Aorta (tissue), 5 donors: ENCODE results near the gene GNAL. TPM values are rescaled to one million over a fixed set of nuclear protein-coding genes. Genes with fewer than 3 reads are reported as not detected.

ENCODE experiments used
- ATAC-seq: fragments of 200-7000 bp; cut with Tn5 transposase; one replicate; pipeline ENCODE4 v1.9.1; 2022; ENCODE audit warnings: moderate library complexity; ENCODE audit not compliant: low FRiP score
- DNase-seq, 2 donors: peaks; one replicate each; pipeline ENCODE4 v3.0.0-alpha.2; 2020
- H3K27ac ChIP-seq, 2 donors: one replicate each; pipeline ENCODE4 v1.5.1; 2013; ENCODE audit warnings: low read length in 2 of 2, mild to moderate bottlenecking in 2 of 2, moderate library complexity in 2 of 2, control low read depth in 1 of 2, inconsistent platforms in 1 of 2, low read depth in 1 of 2
- H3K27me3 ChIP-seq, 2 donors: one replicate each; pipeline ENCODE4 v1.6.1; 2013; ENCODE audit warnings: control low read depth in 1 of 2, low read length in 1 of 2, mild to moderate bottlenecking in 1 of 2, moderate library complexity in 1 of 2; ENCODE audit not compliant: insufficient read depth in 2 of 2, control insufficient read depth in 1 of 2
- H3K36me3 ChIP-seq, 2 donors: one replicate each; pipeline ENCODE4 v1.6.1; 2013; ENCODE audit warnings: control low read depth in 1 of 2, low read length in 1 of 2, mild to moderate bottlenecking in 1 of 2; ENCODE audit not compliant: insufficient read depth in 2 of 2, control insufficient read depth in 1 of 2
- H3K4me1 ChIP-seq, 2 donors: one replicate each; pipeline ENCODE4 v1.6.1; 2013; ENCODE audit warnings: low read length in 2 of 2, control low read depth in 1 of 2, mild to moderate bottlenecking in 1 of 2, moderate library complexity in 1 of 2; ENCODE audit not compliant: insufficient read depth in 2 of 2, control insufficient read depth in 1 of 2
- H3K4me3 ChIP-seq, 2 donors: one replicate each; pipeline ENCODE4 v1.5.1; 2013; ENCODE audit warnings: low read length in 2 of 2, control low read depth in 1 of 2, mild to moderate bottlenecking in 1 of 2
- H3K9me3 ChIP-seq: one replicate; pipeline ENCODE4 v1.6.1; 2013; ENCODE audit warnings: mild to moderate bottlenecking, low read length; ENCODE audit not compliant: control insufficient read depth
- WGBS, 2 donors: extraction: QIAGEN DNeasy Blood & Tissue Kit; methylation state at CpG; one replicate each; pipeline ENCODE4 v1.1.7; 2013; 5-methylcytosine and 5-hydroxymethylcytosine counted together
- intact Hi-C, 2 donors: fragments of 100-400 bp; cut with DNase I; formaldehyde crosslinking; loops; one replicate each; pipeline versions ENCODE4 v1.14.2 to v1.15.0; 2022
- polyA plus RNA-seq, 2 donors: library from polyadenylated mRNA; stranded (reverse); fragments of 200-250 nt; gene quantifications; one replicate each; pipeline ENCODE4 v1.2.3, GENCODE V29; 2013
- total RNA-seq, 2 donors: library from RNA; stranded (reverse); fragmentation: NEBNext Ultra II Directional; extraction: Animal tissue kit (Norgen Biotek cat#: 25700); gene quantifications; one replicate each; pipeline ENCODE4 v1.2.1, GENCODE V29; 2021
- donor health status: healthy with polysubstance abuse.
- donor health status: Bipolar disorder and iron deficiency.
- donor health status: DM: no; HTN: no; CAD: no.
- donor health status: DM: no; HTN: no; CAD: no.
- donor health status: DM: yes; HTN: yes; CAD: no.

The GNAL gene
- total and polyA plus RNA-seq, 4 donors, result 2.0 to 15.5 (median 7.3) TPM

- Histone ChIP-seq H3K9me3 (no peaks in the 10 kb centered on the region), H3K27ac (no peak overlapping the region), H3K36me3 (no peaks in the 10 kb centered on the region), H3K27me3 (no peaks in the 10 kb centered on the region), H3K4me3 (no peak overlapping the region), H3K4me1 (no peaks in the 10 kb centered on the region)
- no peak for DNase-seq
- WGBS, 2 donors, result 78 to 86% methylated on average over 8 of the region's 8 CpGs
- no peak for ATAC-seq
- intact Hi-C loops, result no loop called here
These were observed 65.9 kb downstream of the GNAL start for GRCh38 chr18:11754979-11755378.

GRCh38 chr18:11757084-11757590 lies 68.1 kb downstream of the GNAL start:
- Histone ChIP-seq H3K4me3 (no peak overlapping the region), H3K9me3 (no peaks in the 10 kb centered on the region), H3K27ac (no peak overlapping the region), H3K4me1 (no peaks in the 10 kb centered on the region), H3K36me3 (no peaks in the 10 kb centered on the region), H3K27me3 (no peaks in the 10 kb centered on the region)
- no peak for DNase-seq
- WGBS, 2 donors, result 77 to 81% methylated on average over 5 of the region's 5 CpGs
- no peak for ATAC-seq
- intact Hi-C loops, result no loop called here

- intact Hi-C loops, result no loop called here
- ATAC-seq, result no peak
These were observed 70.4 kb downstream of the GNAL start for GRCh38 chr18:11759456-11759855.

DNA sequence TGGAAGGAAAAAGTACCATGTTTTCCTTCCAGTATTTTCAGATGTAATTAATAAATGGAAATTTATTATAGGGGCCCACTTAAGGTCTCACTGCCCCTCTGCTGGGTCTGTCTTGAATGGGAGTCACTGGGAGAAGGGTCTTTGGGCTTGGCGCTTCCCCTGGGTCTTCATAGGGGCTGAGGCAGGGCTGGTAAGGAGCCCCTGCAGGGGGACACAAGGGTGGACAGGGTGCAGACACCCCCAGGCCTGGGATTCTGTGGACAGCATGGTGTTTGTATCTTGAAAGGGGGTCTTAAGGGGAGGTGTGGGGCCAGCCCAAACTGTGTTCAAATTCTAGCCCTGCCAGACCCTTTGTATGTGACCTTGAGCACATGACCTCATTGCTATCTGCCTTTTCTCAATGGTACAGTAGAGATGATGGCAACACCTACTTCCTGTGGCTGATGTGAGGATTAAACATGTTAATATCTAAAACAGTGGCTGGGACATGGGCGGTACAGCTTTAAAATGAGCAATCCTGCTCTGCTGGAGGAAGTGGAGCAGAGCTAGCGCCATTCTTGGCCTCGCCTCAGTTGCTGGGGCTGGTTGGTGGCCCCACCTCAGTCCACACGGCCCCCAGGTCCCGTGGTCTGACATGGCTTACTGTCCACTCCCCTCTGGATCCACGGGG lies 71.6 kb downstream of the GNAL start:
- intact Hi-C loops, result no loop called here
- Histone ChIP-seq H3K27me3 (no peaks in the 10 kb centered on the region), H3K36me3 (no peaks in the 10 kb centered on the region), H3K4me1 (no peaks in the 10 kb centered on the region), H3K4me3 (no peak overlapping the region), H3K27ac (no peak overlapping the region), H3K9me3 (no peaks in the 10 kb centered on the region)
- 79 to 82% methylated on average over 7 of the region's 7 CpGs for WGBS, 2 donors
- ATAC-seq (no peak), DNase-seq (no peak)

More at GRCh38 chr18:11759456-11759855, 70.4 kb downstream of the GNAL start:
- Histone ChIP-seq H3K9me3 (no peaks in the 10 kb centered on the region), H3K27me3 (no peaks in the 10 kb centered on the region), H3K27ac (no peak overlapping the region), H3K36me3 (no peaks in the 10 kb centered on the region), H3K4me3 (no peak overlapping the region), H3K4me1 (no peaks in the 10 kb centered on the region)
- 88 to 91% methylated on average over 10 of the region's 10 CpGs for WGBS, 2 donors
- DNase-seq, result no peak

- no peak for DNase-seq
- H3K4me3 ChIP-seq, result no peak overlapping the region
- H3K4me1 ChIP-seq, result no peaks in the 10 kb centered on the region
- no peak for ATAC-seq
- intact Hi-C loops, result no loop called here
- H3K27me3 ChIP-seq, result no peaks in the 10 kb centered on the region
- WGBS, 2 donors, result 81 to 83% methylated on average over 2 of the region's 2 CpGs
- H3K36me3 ChIP-seq, result no peaks in the 10 kb centered on the region
- no peaks in the 10 kb centered on the region for H3K9me3 ChIP-seq
- H3K27ac ChIP-seq, result no peak overlapping the region
These were observed 72.5 kb downstream of the GNAL start for GRCh38 chr18:11761553-11761952.

DNA sequence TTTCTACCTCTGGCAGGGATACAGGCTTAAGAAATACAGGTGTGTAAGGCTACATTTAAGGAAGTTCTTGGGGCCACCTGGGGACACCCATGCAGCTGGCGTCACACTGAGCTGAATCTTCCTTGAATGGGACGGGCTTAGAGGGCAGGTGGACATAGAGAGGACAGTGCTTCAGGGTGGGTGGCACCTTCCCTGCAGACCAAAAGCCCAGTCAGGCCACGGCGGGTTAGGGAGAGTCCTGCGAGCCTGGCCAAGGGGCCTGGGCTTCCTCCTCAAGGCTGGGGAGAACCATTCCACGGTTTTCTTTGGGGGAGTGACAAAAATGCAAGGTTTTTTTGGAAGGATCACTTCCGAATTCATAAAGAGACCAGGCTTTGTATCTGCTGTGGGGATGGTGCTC lies 73.4 kb downstream of the GNAL start:
- 79 to 86% methylated on average over 7 of the region's 7 CpGs for WGBS, 2 donors
- Histone ChIP-seq H3K27ac (no peak overlapping the region), H3K4me3 (no peak overlapping the region), H3K36me3 (peaks cover 0 to 2% of the 10 kb centered on the region in 2 donors), H3K9me3 (no peaks in the 10 kb centered on the region), H3K27me3 (no peaks in the 10 kb centered on the region), H3K4me1 (no peaks in the 10 kb centered on the region)
- no peak for ATAC-seq
- no peak for DNase-seq
- intact Hi-C loops, result no loop called here

GRCh38 chr18:11767329-11767728 lies 78.3 kb downstream of the GNAL start:
- intact Hi-C loops, result no loop called here
- H3K27ac ChIP-seq, result no peak overlapping the region
- DNase-seq, result no peak

DNA sequence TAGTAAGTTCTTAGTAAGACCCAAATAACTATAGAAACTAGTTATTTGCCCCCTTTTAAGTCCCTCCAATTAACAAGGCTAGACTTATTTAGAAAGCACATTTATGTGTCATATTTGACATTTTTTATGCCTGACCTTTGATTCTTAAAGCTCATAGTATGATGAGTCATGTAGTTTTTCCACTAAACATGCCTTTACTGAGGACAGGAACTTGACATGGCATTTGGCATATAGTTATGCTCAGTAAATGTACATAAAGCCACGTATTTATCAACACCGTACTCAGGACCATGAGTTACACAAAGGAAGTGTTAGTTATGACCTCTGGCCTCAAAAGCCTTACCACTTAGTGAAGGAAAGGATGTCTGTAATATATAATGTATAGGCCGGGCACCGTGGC lies 78.9 kb downstream of the GNAL start:
- peaks cover 0 to 2% of the 10 kb centered on the region in 2 donors for H3K36me3 ChIP-seq
- H3K27me3 ChIP-seq, result no peaks in the 10 kb centered on the region
- H3K4me1 ChIP-seq, result no peaks in the 10 kb centered on the region
- H3K4me3 ChIP-seq, result no peak overlapping the region
- DNase-seq (no peak), ATAC-seq (no peak)
- no peaks in the 10 kb centered on the region for H3K9me3 ChIP-seq
- 55 to 63% methylated on average over 4 of the region's 4 CpGs for WGBS, 2 donors
- no peak overlapping the region for H3K27ac ChIP-seq
- intact Hi-C loops, result no loop called here

More at GRCh38 chr18:11767329-11767728, 78.3 kb downstream of the GNAL start:
- 90 to 92% methylated on average over 6 of the region's 6 CpGs for WGBS, 2 donors
- Histone ChIP-seq H3K27me3 (no peaks in the 10 kb centered on the region), H3K9me3 (no peaks in the 10 kb centered on the region), H3K4me3 (no peak overlapping the region), H3K4me1 (no peaks in the 10 kb centered on the region), H3K36me3 (peaks cover 0 to 2% of the 10 kb centered on the region in 2 donors)
- no peak for ATAC-seq

DNA sequence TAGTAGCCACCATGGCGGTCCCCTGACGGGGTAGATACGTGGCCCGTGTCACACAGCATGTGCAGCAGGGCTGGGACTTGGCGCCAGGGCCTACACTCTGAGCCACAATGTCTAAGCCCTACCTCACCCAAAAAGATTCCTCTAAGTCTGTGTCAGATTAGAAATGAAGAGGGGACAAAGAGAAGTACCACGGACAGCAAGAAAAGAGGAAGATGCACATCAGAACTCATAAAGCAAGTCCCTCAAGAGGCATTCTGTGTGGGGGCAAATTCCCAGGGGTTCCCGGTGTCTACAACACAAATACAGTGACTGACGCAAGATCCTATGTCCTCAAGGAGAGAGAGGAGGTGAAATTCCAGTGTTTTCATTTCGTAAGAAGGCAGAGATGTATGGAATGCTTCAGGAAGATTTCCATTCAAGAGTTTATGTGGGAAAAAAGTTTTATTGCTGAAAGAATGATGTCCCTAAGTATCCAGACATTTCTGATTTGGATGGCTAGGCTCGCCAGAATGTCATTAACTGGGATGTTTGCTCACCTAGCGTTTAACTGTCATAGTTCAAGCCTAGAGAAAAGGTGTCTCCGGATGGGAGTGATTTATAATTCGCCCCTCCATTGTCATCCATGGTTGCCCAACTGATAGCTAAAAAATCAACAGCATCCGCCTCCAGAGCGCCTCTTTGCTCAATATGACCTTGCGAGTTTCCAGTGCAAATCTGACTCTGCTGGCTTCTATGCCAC lies 86.5 kb downstream of the GNAL start:
- DNase-seq (no peak), ATAC-seq (no peak)
- 88 to 91% methylated on average over 16 of the region's 16 CpGs for WGBS, 2 donors

More for the DNA sequence above, 86.5 kb downstream of the GNAL start:
- no peaks in the 10 kb centered on the region for H3K36me3 ChIP-seq
- H3K9me3 ChIP-seq, result no peaks in the 10 kb centered on the region
- no peaks in the 10 kb centered on the region for H3K4me1 ChIP-seq
- no peaks in the 10 kb centered on the region for H3K27me3 ChIP-seq
- intact Hi-C loops, result loop anchor here in 1 of 2 donors (2.0 kb wide), 1 partner anchor 77 kb away; no protein-coding TSS in a partner anchor
- H3K27ac ChIP-seq, result no peak overlapping the region
- no peak overlapping the region for H3K4me3 ChIP-seq
